Umbilical cord (tissue), 2 donors: ENCODE results near the gene GTSE1. TPM values are rescaled to one million over a fixed set of nuclear protein-coding genes. Genes with fewer than 3 reads are reported as not detected.

Experiments
- DNase-seq: peaks from one replicate; pipeline ENCODE4 v3.0.0-alpha.2; 2015; ENCODE audit warnings: low spot score
- total RNA-seq: library from RNA; depleted of rRNA; stranded (reverse); fragments of >200 nt; gene quantifications from one replicate; pipeline ENCODE4 v1.2.3, GENCODE V29; 2014; ENCODE audit warnings: low replicate concordance; ENCODE audit not compliant: insufficient read depth

The GTSE1 gene
- total RNA-seq, 1 donor from 2014 or later, result 3.4 TPM

GRCh38 chr22:46273432-46274148 is 23.1 kb upstream of the GTSE1 start:
- DNase-seq, result no peak

DNA sequence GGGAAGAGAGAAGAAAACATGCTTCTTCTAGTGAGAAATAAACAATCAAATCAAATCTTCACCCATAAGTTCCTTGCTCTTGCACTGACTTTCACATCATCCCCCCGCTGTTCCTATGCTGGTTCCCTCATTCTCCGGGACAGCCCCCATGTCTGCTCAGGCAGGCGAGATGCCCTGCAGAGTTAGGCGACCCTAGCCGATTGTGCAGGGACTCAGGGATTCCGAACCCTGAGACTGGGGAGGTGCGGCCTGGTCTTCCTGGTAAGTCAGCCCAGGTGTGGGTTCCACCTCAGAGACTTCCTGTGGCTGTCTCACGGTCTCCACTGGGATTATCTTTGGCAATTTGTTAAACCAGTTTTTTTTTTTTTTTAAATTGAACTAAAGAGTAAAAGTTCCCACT is 22.3 kb upstream of the GTSE1 start:
- DNase-seq, result no peak

DNA sequence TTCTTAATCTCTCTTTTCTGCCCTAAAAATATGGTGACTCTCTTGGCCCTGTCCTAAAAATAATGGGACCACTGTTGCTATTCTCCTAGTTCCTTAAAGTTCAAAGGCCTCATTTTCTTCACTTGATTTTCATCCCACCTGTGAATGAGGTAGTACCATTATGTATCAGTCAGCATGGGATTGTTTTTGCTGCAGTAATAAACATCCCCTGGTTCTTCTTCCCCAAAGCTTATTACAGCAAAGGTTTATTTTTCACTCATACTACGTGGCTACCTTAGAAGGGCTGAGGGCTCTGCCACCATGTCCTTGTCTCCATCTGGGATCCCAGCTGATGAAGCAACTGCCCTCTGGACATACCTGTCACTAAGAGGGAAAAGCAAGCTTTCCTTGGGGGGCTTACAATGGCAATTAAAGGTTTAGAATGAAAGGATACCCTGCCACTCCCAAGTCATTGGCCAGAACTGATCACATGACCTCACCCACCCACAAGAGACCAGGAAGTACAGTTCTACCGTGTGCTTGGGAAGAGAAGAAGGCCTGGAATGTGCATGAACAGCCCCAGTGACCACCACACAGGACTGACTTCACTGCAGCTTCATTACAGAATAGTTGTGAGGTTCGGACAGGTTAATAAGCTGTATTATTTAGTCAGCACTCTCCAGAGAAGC is 21.1 kb upstream of the GTSE1 start:
- DNase-seq, result no peak

- no peak for DNase-seq
Observed at GRCh38 chr22:46276563-46276962, 20.1 kb upstream of the GTSE1 start.

DNA sequence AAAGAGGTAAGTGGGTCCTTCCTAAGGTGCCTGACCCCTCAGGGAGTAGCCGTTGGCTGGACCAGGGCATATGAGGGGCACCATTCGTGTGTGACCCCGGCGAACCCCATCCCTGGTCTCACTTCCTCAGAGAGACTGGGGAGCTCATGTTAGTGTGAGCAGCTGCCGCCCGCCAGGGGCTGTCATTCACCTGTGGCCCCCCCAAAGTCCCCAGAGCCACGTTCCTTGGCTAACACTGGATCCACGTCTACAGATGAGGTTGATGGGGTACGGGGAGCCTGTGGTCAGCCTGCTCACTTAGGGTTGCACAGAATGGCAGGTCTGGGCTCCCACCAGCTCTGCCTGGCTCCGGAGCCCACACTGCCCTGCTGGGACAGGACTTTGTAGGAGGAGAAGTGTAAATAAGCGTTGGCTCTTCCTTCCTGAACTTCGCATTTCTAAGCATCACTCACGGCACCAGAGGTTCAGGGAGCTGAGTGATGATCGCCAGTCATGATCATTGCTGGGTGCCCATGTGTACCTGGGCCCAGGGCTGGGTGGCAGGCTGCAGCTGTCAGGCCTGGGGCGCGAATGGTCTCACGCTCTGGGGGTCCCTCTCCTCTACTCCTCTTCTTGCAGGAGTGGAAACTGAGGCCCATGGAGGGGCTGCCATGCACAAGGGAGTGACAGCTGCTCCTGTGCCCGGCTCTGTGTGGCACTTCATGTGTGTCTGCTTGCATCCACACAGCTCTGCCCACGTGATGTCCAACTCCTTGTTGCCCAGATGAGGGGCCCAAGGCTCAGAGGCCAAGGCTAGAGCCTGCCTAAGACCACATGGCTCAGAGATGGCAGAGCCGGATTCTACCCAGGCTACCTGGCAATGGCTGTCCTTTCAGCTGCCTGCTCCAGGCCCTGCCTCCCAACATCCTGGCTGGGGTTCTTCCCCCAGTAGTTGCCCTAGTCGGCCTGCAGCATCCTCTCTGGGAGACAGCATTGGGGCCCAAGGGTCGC is 17.7 kb upstream of the GTSE1 start:
- DNase-seq, result no peak

GRCh38 chr22:46280063-46280817 is 16.4 kb upstream of the GTSE1 start:
- DNase-seq, result no peak

DNA sequence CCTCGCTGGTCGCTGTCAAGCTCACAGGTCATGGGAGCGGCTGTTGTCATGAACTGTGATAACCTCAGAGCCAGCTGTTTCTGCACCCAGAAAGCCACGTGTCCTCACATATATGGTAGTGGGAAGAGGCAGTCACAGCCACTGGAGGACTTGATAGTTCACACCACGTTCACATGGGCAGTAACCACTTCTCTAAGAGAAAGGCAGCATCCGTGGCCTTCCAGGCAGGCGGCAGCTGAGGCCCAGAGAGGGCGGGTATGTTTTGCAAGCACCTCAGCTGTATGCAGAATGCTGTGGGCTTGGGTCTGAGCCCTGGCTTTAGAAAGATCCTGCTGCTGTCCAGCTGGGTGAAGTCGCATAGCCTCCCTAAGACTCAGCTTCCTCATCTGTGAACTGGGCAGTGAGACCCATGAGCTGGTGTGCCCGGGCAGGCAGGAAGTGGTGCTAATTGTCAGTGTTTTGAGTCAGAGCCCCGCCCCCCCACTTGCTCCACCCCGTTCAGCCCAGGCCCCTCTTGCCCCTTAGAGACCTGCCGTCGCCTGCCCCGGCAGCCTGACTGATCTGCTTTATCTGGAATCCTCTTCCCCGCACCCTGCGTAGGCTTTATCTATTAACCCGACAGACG is 15.6 kb upstream of the GTSE1 start:
- DNase-seq, result no peak

DNA sequence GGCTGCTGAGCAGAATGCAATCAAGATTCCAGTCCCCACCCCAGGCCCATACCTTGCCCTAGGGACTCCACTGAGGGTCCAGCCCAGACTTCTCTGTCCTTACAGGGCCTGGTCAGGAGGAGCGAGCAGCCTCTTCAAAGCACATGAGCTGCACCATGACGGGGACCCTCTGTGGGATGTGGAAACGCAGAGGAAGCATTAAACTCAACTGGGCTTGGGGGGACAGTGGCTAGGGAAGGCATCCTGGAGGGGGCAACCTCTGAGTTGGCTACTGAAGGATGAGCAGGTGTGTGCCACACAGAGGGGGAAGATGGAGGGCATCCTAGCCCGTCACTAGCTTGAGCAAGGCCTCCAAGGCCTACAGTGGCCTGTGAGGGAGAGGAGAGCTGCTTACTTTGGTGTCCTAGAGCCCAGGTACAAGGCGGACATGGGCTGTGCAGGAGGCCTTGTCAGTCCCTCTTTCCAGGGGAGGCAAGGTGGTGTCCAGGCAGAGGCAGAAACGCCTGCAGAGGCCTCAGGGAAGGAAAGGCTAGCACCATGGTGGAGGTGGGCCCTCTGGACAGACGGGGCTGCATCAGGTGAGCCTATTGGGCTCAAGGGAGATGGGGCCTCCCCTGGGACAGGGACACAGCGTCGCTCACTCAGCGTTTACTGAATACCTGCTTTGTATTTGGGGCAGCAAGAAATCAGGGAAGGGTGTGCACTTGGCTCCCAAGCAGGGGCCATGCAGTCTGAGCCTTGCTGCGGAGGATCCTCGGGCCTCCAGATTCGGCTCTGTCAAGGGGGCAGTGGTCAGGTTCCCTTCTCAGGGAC is 14.6 kb upstream of the GTSE1 start:
- DNase-seq, result no peak

- DNase-seq, result no peak
Observed at GRCh38 chr22:46286006-46286405, 10.7 kb upstream of the GTSE1 start.

DNA sequence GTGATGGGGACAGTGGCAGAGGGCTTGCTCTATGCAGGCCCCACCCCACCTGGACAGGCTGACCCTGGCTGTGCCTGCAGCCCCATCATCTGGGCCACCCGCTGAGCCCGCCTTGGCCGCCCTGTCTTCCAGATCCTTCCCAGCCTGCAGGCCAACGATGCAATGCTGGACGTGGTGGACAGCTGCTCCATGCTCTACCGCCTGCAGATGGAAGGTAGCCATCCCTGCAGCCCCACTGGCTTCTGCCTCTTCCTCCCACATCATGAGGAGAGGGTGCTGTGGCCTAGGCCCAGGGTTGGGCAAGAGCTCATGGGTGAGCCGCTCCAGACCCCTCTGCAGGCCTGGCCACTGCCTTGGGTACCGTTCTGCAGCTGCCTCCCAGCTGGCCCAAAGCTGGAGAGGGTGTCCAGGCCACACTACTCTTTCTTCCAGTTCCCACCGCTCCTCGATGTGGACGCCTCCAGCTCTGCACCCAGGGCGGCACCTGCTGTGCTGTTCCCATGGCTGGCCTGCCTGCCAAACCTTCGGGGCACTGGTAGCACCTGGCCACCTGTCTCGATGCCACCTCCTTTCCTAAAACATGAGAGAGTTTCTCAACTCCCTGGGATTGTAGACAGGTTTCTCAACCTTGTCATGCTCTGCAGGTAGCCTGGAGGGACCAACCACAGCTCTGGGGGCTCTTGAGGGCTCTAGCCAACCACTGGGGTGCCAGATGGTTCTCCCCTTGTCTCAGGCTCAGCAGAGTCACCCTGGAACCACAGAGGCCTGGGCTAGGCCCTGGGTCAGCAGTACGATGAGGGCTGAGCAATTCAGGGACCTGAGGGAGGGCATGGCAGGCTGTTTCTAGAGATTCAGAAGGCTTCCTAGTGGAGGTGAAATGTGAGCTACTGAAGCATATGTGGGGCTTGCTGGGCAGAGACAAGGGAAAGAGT is 9.5 kb upstream of the GTSE1 start:
- no peak for DNase-seq

DNA sequence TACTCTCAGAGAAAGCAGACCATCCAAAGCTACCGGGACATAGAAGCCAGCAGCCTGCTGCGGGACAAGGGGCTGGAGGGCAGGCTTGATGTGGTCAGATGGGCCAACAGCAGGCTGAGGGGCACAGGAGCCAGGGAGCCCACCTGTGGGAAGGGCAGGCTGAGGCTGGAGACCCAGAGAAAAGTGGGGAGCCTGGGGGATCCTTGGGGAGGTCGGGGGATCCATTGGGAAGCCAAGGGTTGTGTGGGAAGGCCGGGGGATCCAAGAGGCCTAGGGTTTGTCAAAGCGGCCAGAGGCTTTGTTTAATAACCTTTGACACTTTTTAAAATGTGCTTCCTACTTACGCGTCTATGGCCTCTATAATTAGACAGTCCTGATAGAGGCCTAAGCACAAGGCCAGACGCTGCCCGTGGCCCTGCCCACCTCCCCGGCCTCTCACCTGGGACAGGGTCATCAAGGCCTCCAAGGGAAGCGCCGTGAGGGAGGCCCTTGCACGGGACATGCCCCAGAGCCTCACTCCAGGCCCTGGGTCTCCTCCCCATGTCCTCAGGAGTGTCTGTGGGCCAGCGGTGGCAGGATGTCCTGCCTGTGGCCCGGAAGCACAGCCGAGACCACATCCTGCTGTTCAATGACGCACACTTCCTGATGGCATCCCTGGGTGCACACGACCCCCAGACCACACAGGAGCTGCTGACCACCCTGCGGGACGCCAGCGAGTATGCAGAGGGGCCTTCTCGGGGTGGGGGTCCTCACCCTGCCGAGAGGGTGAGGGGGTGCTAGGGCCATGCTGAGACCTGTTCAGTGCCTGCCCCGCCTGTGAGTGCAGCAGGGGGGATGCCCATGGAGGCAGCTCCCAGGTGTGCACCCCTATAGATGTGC is 8.6 kb upstream of the GTSE1 start:
- no peak for DNase-seq

GRCh38 chr22:46288846-46289243 is 7.8 kb upstream of the GTSE1 start:
- no peak for DNase-seq

DNA sequence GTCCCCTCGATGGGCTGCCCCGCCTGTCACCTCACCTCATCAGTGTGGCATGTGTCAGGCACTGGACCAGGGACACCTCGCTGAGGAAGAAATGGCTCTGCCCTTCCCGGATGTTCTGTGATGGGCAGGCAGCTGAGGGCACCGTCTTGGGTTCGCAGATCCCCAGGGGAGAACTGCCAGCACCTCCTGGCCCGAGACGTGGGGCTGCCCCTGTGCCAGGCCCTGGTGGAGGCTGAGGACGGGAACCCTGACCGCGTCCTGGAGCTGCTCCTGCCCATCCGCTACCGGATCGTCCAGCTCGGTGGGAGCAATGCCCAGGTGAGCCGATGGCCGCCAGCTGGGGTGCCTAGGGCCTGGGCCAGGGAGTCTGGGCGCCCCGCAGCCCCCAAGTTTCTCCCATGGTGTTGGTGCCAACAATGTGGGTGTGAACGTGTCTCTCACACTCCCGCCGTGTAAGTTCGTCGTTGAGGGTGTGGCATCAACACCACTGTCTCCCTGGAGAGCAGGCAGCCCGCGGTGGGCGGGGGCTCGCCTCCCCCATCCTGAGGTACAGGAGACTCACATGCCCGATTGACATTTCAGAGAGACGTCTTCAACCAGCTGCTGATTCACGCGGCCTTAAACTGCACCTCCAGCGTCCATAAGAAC is 7.3 kb upstream of the GTSE1 start:
- DNase-seq, result no peak

GRCh38 chr22:46290121-46290842 is 6.4 kb upstream of the GTSE1 start:
- DNase-seq, result no peak

- DNase-seq, result no peak
Observed at GRCh38 chr22:46290843-46291785, 5.6 kb upstream of the GTSE1 start.

DNA sequence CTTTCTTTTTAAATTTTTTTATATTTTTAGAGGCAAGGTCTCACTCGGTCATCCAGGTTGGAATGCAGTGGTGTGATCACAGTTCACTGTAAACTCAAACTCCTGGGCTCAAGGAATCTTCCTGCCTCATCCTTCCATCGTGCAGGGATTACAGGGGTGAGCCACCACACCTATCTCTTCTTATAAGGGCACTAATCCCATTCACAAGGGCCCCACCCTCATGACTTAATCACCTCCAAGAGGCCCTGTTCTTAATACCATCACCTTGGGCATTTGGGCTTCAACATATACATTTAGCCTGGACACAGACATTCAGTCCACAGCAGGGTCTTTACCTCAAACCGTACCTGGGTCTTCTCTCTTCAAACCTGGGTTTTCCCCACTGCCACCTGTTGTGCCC is 4.5 kb upstream of the GTSE1 start:
- no peak for DNase-seq
